Lung (tissue), 12 donors: ENCODE results near the gene C1QTNF7. TPM values are rescaled to one million over a fixed set of nuclear protein-coding genes. Genes with fewer than 3 reads are reported as not detected.
A peak's percentile ranks its signal among the peaks of the same experiment; 100 is the strongest.

Experiments
- ATAC-seq: fragments of 200-7000 bp; cut with Tn5 transposase; one replicate; pipeline ENCODE4 v1.9.1; 2020; ENCODE audit warnings: moderate number of reproducible peaks; ENCODE audit not compliant: insufficient read depth, low FRiP score
- DNase-seq, 3 donors: peaks; one replicate each; pipeline ENCODE4 v3.0.0-alpha.2; 2013 to 2017
- H3K27ac ChIP-seq, 2 donors: one replicate each; pipeline ENCODE4 v1.5.1; 2013; ENCODE audit warnings: mild to moderate bottlenecking in 2 of 2, moderate library complexity in 2 of 2, control low read depth in 1 of 2, inconsistent platforms in 1 of 2, low read depth in 1 of 2, low read length in 1 of 2
- H3K27me3 ChIP-seq, 3 donors: one replicate each; pipeline ENCODE4 v1.5.1; 2013; ENCODE audit warnings: low read length in 2 of 3; ENCODE audit not compliant: control insufficient read depth in 3 of 3, insufficient read depth in 3 of 3
- H3K36me3 ChIP-seq, 4 donors: one replicate each; pipeline ENCODE4 v1.5.1; 2013; ENCODE audit warnings: low read length in 4 of 4, mild to moderate bottlenecking in 1 of 4, moderate library complexity in 1 of 4; ENCODE audit not compliant: control insufficient read depth in 4 of 4, insufficient read depth in 4 of 4
- H3K4me1 ChIP-seq, 5 donors: one replicate each; pipeline ENCODE4 v1.5.1; 2013; ENCODE audit warnings: low read length in 5 of 5, mild to moderate bottlenecking in 2 of 5, moderate library complexity in 1 of 5; ENCODE audit not compliant: control insufficient read depth in 5 of 5, insufficient read depth in 5 of 5
- H3K4me3 ChIP-seq: one replicate; pipeline ENCODE4 v1.5.1; 2013; ENCODE audit warnings: mild to moderate bottlenecking, control low read depth, moderate library complexity
- H3K9ac ChIP-seq, 2 donors: one replicate each; pipeline ENCODE4 v1.5.1; 2013; ENCODE audit warnings: low read length in 2 of 2, control low read depth in 1 of 2; ENCODE audit not compliant: insufficient read depth in 1 of 2
- H3K9me3 ChIP-seq, 4 donors: one replicate each; pipeline ENCODE4 v1.5.1; 2013; ENCODE audit warnings: low read length in 3 of 4, mild to moderate bottlenecking in 1 of 4, moderate library complexity in 1 of 4; ENCODE audit not compliant: control insufficient read depth in 4 of 4, insufficient read depth in 3 of 4
- whole genome bisulfite sequencing, 2 donors: extraction: QIAGEN DNeasy Blood & Tissue Kit; methylation state at CpG; one replicate each; pipeline ENCODE4 v1.1.7; 2013; 5-methylcytosine and 5-hydroxymethylcytosine counted together
- polyA plus RNA-seq, 2 donors: library from polyadenylated mRNA; stranded (reverse); fragments of 200-250 nt; gene quantifications; one replicate each; pipeline ENCODE4 v1.2.1, GENCODE V29; 2013
- total RNA-seq, 2 donors: library from RNA; depleted of rRNA in 1 of 2; stranded (reverse); fragments of >200 nt in 1 of 2; gene quantifications; one replicate each; pipeline ENCODE4 v1.2.1, GENCODE V29; 2014 to 2021
- TF ChIP-seq, protein P1 (sequence below): IDR thresholded peaks from 2 replicates; pipeline ENCODE4 v1.5.1; 2012; ENCODE audit warnings: mild to moderate bottlenecking; ENCODE audit errors: control extremely low read depth, extremely low read depth
- donor health status: control.
- donor health status: control.
- donor health status: Bipolar disorder and iron deficiency.
- donor health status: healthy.
- donor health status: DM: yes; HTN: yes; CAD: no.

Gene C1QTNF7
- total and polyA plus RNA-seq, 4 donors, result 0.38 to 10.5 (median 2.3) TPM

GRCh38 chr4:15405018-15405417 lies 22.8 kb upstream of the C1QTNF7 start:
- H3K36me3 ChIP-seq, result no peaks in the 10 kb centered on the region
- no peak overlapping the region for H3K9ac ChIP-seq
- 70 to 79% methylated on average over 4 of the region's 4 CpGs for WGBS, 2 donors
- TF ChIP-seq, protein P1, sequence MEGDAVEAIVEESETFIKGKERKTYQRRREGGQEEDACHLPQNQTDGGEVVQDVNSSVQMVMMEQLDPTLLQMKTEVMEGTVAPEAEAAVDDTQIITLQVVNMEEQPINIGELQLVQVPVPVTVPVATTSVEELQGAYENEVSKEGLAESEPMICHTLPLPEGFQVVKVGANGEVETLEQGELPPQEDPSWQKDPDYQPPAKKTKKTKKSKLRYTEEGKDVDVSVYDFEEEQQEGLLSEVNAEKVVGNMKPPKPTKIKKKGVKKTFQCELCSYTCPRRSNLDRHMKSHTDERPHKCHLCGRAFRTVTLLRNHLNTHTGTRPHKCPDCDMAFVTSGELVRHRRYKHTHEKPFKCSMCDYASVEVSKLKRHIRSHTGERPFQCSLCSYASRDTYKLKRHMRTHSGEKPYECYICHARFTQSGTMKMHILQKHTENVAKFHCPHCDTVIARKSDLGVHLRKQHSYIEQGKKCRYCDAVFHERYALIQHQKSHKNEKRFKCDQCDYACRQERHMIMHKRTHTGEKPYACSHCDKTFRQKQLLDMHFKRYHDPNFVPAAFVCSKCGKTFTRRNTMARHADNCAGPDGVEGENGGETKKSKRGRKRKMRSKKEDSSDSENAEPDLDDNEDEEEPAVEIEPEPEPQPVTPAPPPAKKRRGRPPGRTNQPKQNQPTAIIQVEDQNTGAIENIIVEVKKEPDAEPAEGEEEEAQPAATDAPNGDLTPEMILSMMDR, result no peak
- H3K27me3 ChIP-seq, result no peaks in the 10 kb centered on the region
- H3K27ac ChIP-seq, result no peak overlapping the region
- ATAC-seq (no peak), DNase-seq (peak in 2 of 3 donors; percentile 37 to 51)
- H3K4me1 ChIP-seq, result peaks cover 4 to 25% (median 9%) of the 10 kb centered on the region in 5 donors
- no peak overlapping the region for H3K4me3 ChIP-seq
- H3K9me3 ChIP-seq, result no peaks in the 10 kb centered on the region

DNA sequence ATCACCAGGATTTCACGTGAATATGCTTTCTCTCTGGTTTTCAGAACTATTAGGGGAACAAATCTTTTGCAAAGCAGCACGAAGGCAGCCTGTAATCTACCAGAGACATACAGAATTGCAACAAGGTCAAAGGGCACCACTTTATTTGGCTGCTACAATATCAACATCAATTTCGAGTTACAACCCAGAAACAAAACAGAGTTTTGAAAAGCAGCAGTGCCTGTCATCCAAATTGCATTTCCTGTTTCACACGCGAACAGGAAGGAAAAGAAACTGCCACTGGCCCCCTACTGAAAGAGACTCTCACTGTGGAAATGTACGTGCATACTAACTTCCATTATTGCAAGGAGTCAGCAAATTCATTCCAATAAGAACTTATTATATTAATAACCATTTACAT lies 17.1 kb upstream of the C1QTNF7 start:
- Histone ChIP-seq H3K9me3 (no peaks in the 10 kb centered on the region), H3K36me3 (peaks cover 0 to 3% (median 0%) of the 10 kb centered on the region in 4 donors), H3K9ac (no peak overlapping the region), H3K4me3 (no peak overlapping the region), H3K27me3 (no peaks in the 10 kb centered on the region), H3K27ac (no peak overlapping the region), H3K4me1 (peaks cover 0 to 34% (median 9%) of the 10 kb centered on the region in 5 donors)
- DNase-seq (peak; percentile 51 to 94 (median 82)), ATAC-seq (no peak)
- TF ChIP-seq, protein P1, result no peak
- WGBS, 2 donors, result 8 to 21% methylated on average over 6 of the region's 6 CpGs

DNA sequence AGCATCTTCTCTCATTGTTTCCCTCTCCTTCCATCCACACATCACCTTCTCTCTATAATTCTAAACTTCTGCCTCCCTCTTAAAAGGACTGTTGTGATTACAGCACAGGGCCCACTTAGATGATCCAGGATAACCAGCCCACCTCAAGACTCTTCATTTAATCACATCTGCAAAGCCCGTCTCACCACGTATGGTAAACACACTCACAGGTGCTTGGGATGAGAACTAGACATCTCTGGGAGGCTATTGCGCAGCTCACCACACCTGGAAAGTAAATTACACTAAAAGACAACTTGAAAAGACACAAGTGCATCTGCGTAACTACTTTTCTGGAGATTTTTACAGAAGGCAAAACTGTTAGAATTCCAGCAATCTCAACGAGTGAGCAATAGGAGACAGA lies 15.4 kb upstream of the C1QTNF7 start:
- Histone ChIP-seq H3K9ac (no peak overlapping the region), H3K4me3 (no peak overlapping the region), H3K4me1 (peaks cover 0 to 34% (median 9%) of the 10 kb centered on the region in 5 donors), H3K36me3 (peaks cover 0 to 3% (median 0%) of the 10 kb centered on the region in 4 donors), H3K27ac (no peak overlapping the region), H3K9me3 (no peaks in the 10 kb centered on the region), H3K27me3 (no peaks in the 10 kb centered on the region)
- TF ChIP-seq, protein P1, result no peak
- 88 to 95% methylated on average over 5 of the region's 5 CpGs for WGBS, 2 donors
- DNase-seq (no peak), ATAC-seq (no peak)
